GM21529 (cell line): ENCODE results near the gene H2BW1.
"Not testable (repeated sequence)": the region's sequence is repeated elsewhere in the genome, so short reads cannot be mapped to it uniquely, and the experiment has no call there.

Source experiments
- ATAC-seq: cut with Tn5 transposase; IDR thresholded peaks from one replicate; pipeline ENCODE4 v1.9.1; 2021; ENCODE audit not compliant: unreplicated experiment

Gene H2BW1, protein sequence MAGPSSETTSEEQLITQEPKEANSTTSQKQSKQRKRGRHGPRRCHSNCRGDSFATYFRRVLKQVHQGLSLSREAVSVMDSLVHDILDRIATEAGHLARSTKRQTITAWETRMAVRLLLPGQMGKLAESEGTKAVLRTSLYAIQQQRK

DNA sequence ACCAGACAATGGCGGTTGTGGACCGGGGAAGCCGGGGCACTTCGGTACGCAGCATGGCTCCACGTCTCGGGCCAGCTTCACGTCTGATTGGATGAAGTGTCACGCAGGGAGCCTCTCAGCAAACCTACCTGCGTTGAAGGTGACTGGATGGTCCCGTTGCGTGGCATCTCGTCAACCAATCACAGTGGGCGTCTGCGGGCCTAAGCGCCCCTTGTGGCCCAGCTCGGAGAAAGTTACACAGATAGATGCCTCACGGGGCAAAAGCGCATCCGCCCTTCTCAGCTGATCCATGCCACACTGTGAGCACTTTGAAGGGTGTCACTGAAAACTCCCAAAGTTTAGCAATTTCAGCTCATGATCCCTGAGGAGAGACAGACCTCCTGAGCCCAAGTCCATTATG, at the start of gene H2BW1:
H2BW1 (minus strand) TSS at position 103 of the 400 bp plus-strand sequence. CDS start 132 bp downstream, outside the sequence.
- ATAC-seq = no peak

DNA sequence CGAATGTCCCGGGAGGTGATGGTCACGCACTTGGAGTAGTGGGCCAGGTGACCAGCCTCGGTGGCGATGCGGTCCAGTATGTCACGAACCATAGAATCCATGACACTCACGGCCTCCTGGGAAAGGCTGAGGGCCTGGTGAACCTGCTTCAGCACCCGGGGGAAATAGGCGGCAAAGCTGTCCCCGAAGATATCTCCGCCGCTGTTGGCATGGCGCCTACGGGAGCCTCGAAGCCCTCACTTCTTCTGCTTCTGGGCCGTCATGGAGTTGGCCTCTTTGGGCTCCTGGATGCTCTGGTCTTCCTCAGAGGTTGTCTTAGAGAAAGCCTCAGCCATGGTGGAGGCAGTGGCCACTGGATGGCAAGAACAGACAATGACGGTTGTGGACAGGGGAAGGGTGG, 49.1 kb upstream of the H2BW1 start:
- ATAC-seq = not testable (repeated sequence)

GRCh38 chrX:104054956-104055355, 41.4 kb upstream of the H2BW1 start:
- ATAC-seq = not testable (repeated sequence)

GRCh38 chrX:104047171-104047570, 33.7 kb upstream of the H2BW1 start:
- no peak for ATAC-seq

DNA sequence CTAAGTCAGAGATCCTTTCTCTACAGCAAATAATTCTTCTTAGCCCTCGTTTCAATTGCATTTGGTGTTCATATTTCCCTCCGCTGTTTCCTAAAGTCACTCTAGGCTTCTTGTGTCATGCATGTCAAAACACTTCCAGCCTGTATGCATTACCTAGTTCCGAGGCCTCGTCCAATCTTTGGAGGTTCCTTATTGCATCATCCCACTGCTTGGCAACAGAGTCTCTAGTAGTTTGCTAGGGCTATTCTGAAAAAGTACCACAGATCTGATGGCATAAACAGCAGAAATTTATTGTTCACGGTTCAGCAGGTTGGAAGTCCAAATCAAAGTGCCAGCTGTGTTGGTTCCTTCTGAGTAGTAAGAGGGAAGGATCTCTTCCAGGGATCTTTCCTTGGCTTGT, 32.1 kb upstream of the H2BW1 start:
- no peak for ATAC-seq

DNA sequence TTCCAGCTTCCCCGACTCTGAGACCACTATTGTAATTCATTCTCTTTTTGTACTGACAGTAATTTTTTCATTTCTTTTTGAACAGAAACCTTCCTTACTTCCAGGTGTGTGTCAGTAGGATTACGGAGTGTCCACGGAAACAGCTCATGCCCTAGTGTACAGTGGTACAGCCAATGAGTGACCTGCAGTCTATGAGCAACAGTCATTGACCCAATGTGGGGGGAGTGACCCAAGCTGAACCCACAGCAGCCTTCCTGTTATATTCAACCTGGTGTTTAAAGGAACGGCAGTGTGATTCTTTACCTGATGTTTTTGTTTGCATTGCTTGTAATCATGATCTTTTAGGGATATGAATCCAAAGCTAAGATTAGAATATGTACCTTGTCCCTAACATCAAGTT, 27.5 kb upstream of the H2BW1 start:
- no peak for ATAC-seq

DNA sequence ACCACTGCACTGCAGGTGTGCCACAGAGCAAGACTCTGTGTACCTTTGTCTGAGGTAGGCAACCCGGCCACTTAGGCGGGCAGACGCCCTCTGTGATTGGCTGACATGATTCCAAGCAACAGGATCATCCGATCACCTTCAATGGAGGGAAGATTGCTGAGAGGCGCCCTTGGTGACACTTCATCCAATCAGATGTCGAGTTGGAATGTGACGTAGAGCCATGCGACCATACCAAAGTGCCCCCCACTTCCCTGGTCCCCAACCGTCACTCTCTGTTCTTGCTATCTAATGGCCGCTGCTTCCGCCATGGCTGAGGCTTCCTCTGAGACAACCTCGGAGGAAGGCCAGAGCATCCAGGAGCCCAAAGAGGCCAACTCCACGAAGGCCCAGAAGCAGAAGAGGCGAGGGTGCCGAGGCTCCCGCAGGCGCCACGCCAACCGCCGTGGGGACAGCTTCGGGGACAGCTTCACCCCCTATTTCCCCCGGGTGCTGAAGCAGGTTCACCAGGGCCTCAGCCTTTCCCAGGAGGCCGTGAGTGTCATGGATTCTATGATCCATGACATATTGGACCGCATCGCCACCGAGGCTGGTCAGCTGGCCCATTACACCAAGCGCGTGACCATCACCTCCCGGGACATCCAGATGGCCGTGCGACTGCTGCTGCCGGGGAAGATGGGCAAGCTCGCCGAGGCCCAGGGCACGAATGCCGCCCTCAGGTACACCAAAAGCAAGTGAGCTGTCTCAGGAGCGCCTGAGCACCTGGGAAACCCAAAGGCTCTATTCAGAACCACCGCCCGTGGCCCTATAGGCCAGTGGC, 26.4 kb upstream of the H2BW1 start, which contains the start of gene H2BW2:
H2BW2 (plus strand) TSS at position 268 of the 817 bp plus-strand sequence; CDS start at position 307, 39 bp downstream.
- no peak for ATAC-seq

GRCh38 chrX:104018126-104018525, 4.6 kb upstream of the H2BW1 start:
- no peak for ATAC-seq

DNA sequence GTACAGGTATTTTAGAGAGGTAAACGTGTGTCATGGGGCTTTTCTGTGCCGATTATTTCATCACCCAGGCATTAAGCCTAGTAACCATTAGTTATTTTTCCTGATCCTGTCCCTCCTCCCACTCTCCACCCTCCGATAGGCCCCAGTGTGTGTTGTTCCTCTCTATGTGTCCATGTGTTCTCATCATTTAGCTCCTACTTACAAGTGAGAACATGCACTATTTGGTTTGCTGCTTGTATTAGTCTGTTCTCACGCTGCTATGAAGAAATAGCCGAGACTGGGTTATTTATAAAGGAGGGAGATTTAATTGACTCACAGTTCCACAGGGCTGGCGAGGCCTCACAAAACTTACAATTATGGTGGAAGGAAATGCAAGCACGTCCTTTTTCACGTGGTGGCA, 2.1 kb upstream of the H2BW1 start:
- ATAC-seq = not testable (repeated sequence)

DNA sequence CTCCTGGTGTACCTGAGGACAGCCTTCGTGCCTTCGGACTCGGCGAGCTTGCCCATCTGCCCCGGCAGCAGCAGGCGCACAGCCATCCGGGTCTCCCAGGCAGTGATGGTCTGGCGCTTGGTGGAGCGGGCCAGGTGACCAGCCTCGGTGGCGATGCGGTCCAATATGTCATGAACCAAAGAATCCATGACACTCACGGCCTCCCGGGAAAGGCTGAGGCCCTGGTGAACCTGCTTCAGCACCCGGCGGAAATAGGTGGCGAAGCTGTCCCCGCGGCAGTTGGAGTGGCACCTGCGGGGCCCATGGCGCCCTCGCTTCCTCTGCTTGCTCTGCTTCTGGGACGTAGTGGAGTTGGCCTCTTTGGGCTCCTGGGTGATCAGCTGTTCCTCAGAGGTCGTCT, 350 bp downstream of the H2BW1 start:
- no peak for ATAC-seq

- ATAC-seq = no peak
Measured at GRCh38 chrX:104008831-104009230, 4.7 kb downstream of the H2BW1 start.

GRCh38 chrX:103999234-103999633, 14.3 kb downstream of the H2BW1 start:
- ATAC-seq = peak; percentile 90

DNA sequence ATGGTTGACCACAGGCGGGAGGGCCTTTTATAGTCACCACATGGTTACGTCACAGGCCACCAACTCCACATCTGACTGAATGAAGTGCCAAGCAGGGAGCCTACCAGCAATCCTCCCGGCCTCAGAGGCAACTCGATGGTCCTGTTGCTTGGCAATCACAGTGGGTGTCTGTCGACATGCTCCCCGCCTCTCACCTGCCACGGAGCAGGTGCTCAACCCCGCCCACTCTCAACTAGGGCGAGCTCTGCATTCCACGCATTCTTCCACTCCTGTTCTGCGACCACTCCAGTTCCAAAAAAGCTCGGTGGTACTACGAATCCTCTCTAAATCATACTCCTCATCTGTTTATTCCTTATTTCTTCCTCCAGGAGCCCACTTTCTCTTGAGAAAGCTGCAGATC, 30.0 kb downstream of the H2BW1 start:
- not testable (repeated sequence) for ATAC-seq

DNA sequence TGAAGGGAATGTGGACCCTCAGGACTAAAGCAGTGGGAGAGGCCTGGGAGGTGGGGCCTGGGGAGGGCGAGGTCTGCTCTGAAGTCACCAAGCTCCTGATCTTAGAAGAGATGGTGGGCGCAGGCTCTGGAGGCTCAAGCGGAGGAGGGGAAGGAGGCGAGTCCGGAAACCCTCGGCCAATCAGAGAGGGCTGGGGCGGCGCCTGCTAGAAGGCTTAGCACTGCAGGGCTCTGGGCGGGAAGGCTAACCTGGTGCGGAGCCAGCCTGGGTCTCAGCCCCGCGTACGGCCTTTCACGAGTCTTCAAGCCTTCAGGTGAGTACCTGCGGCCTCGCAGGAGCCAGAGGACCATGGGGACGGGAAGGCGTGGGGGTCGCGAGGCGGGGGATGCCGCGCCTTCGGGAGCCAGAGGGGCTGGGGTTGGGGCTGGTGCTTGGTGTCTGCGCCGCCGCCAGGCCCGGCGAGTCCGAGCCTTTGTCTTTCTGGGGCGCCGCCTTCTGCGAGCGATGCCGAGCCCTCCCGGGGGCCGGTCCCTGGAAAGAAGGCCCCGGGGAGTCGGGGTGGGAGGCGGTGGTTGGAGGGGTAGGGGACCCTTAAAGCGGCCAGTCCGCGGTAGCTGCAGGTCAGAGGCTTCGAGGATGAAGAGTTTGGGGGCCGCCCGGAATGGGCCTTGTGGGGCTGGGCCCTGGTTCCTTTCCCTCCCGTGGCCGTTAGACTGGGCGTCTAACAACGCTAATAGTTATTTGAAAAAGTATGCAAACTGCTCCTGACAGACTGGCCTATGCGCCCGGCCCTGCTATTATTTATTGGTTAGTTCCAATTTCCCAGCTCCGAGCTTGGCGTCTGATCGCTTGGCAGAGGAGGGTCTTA, 50.9 kb downstream of the H2BW1 start, which contains the start of gene TMSB15B:
TMSB15B (plus strand) TSS at position 217 of the 868 bp plus-strand sequence.
- ATAC-seq = peak; percentile 94
